Kidney epithelial cell (primary cell): ENCODE data around the gene ACACA. TPM values are rescaled to one million over a fixed set of nuclear protein-coding genes. Genes with fewer than 3 reads are reported as not detected.
A peak's percentile ranks its signal among the peaks of the same experiment; 100 is the strongest.

Source experiments
- DNase-seq: peaks from one replicate; pipeline ENCODE4 v3.0.0-alpha.2; 2010; ENCODE audit warnings: low read depth
- H3K27me3 ChIP-seq: 2 replicates; pipeline ENCODE4 v1.6.0; 2011; ENCODE audit warnings: low read length; ENCODE audit not compliant: control insufficient read depth, insufficient read depth
- H3K36me3 ChIP-seq: 2 replicates; pipeline ENCODE4 v1.5.1; 2011; ENCODE audit warnings: low read length; ENCODE audit not compliant: control insufficient read depth, insufficient read depth
- H3K4me3 ChIP-seq: 2 replicates; pipeline ENCODE4 v1.5.1; 2011; ENCODE audit warnings: low read depth, mild to moderate bottlenecking, control low read depth, low read length
- total RNA-seq: library from RNA; depleted of rRNA; stranded (reverse); fragments of >200 nt; gene quantifications from 2 replicates; pipeline ENCODE4 v1.2.3, GENCODE V29; 2015
- TF ChIP-seq, protein P1 (sequence below): IDR thresholded peaks from 2 replicates; pipeline ENCODE4 v1.5.1; 2011; ENCODE audit warnings: mild to moderate bottlenecking, moderate library complexity, low read length, control low read depth, inconsistent platforms; ENCODE audit not compliant: insufficient read depth, poor library complexity, severe bottlenecking

ACACA gene
- total RNA-seq, 1 donor from 2014 or later, result 54.2 TPM

DNA sequence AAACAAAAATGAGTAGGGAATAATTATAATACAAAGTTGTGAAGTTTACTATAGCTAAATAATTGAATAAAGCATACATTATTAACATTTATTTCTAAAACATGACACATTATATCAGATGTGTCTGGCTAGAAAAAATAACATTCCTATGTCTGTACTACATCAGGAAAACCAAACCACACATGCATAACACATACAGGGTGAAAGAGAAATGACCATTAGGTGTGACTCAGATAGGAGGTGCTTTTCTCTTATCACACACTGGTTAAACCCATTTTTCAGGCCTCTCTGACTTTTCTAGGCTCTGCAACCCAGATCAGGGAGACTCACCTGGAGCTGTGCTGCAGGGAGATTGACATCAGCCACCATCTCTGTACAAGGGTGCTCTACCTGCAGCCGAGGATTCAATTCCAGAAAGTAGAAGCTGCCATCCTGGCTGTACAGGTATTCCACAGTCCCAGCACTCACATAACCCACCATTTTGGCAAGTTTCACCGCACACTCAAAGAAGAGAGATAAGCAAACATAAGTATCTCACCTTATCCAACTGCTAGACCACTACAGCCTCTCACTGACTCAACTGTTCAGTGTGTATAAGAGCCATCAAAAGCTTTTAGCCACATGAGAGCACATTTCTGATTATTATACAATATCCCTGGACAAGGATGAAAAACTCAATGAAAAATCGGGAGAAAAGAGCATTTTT, 147.5 kb downstream of the ACACA start:
- Histone ChIP-seq H3K36me3 (no peaks in the 10 kb centered on the region), H3K27me3 (no peaks in the 10 kb centered on the region), H3K4me3 (no peak overlapping the region)
- TF ChIP-seq, protein P1, sequence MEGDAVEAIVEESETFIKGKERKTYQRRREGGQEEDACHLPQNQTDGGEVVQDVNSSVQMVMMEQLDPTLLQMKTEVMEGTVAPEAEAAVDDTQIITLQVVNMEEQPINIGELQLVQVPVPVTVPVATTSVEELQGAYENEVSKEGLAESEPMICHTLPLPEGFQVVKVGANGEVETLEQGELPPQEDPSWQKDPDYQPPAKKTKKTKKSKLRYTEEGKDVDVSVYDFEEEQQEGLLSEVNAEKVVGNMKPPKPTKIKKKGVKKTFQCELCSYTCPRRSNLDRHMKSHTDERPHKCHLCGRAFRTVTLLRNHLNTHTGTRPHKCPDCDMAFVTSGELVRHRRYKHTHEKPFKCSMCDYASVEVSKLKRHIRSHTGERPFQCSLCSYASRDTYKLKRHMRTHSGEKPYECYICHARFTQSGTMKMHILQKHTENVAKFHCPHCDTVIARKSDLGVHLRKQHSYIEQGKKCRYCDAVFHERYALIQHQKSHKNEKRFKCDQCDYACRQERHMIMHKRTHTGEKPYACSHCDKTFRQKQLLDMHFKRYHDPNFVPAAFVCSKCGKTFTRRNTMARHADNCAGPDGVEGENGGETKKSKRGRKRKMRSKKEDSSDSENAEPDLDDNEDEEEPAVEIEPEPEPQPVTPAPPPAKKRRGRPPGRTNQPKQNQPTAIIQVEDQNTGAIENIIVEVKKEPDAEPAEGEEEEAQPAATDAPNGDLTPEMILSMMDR, result no peak
- DNase-seq, result peak; percentile 44

DNA sequence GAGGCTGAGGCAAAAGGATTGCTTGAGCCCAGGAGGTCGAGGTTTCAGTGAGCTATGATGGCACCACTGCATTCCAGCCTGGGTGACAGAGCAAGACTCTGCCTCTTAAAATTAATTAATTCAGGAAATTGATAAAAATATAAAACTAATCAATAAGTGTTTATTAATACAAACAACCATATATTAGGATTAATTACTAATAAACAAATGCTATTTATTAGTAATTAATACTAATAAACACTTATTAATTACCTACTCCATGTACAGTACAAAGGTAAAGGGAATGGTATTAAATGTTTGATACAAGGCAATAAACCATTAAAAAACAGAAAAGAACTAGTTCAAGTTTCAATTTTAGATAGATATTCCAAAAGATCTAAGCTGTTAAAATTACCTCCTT, 150.0 kb downstream of the ACACA start:
- H3K27me3 ChIP-seq, result no peaks in the 10 kb centered on the region
- H3K4me3 ChIP-seq, result no peak overlapping the region
- TF ChIP-seq, protein P1, result no peak
- no peak for DNase-seq
- H3K36me3 ChIP-seq, result no peaks in the 10 kb centered on the region

DNA sequence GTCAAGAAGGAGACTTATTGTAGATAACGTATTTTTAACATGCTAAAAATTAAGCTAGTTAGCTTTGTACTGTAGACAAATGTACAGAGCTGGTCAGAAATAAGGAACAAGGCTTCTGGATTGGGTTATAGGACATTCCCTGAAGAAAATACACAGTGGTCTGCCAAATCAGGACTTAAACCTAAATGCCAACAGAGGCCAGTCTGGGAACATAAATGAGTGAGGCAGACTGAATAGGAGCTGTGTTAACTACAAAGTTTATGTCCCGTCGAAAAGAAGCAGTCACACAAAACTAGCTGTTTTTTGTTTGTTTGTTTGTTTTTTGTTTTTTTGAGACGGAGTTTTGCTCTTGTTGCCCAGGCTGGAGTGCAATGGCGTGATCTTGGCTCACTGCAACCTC, 151.2 kb downstream of the ACACA start:
- Histone ChIP-seq H3K36me3 (no peaks in the 10 kb centered on the region), H3K27me3 (no peaks in the 10 kb centered on the region), H3K4me3 (no peak overlapping the region)
- TF ChIP-seq, protein P1, result no peak
- no peak for DNase-seq

DNA sequence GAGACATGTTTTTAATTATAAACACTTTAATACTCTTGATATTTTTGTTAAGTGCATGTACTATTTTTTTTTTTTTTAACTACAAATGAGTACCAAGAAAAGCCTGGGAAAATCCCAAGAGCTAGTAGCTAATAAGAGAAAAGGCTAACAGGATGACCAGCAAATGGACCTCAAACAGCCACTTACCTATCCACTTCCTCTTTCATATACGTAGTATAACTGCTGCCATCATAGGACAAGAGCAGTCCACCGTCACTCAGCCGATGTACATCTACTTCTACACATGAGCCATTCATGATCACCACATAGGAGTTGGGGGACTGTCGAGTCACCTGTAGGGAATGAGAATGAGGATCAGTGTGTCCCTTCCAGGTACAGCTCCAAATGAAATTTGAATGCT, 158.8 kb downstream of the ACACA start:
- DNase-seq, result no peak
- Histone ChIP-seq H3K36me3 (no peaks in the 10 kb centered on the region), H3K4me3 (no peak overlapping the region), H3K27me3 (no peaks in the 10 kb centered on the region)
- TF ChIP-seq, protein P1, result no peak

DNA sequence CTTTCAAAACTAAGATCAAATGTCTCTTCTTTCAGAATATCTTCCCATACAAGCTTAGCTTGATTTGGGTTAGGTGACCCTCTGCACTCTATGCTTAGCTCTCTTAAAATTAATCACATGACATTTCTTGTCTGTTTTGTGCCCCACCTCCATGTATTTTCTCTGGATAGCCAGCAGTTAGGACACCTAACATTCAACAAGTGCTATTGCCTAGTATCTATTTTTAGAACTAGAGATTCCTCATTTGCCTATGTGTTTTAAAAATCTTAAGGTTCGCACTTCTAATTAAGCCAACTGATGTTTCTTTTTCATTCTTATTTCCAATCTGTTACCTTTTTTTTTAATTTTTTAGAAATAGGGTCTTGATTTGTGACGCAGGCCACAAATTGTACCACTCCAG, 160.6 kb downstream of the ACACA start:
- Histone ChIP-seq H3K4me3 (no peak overlapping the region), H3K27me3 (no peaks in the 10 kb centered on the region), H3K36me3 (no peaks in the 10 kb centered on the region)
- TF ChIP-seq, protein P1, result no peak
- DNase-seq, result no peak

DNA sequence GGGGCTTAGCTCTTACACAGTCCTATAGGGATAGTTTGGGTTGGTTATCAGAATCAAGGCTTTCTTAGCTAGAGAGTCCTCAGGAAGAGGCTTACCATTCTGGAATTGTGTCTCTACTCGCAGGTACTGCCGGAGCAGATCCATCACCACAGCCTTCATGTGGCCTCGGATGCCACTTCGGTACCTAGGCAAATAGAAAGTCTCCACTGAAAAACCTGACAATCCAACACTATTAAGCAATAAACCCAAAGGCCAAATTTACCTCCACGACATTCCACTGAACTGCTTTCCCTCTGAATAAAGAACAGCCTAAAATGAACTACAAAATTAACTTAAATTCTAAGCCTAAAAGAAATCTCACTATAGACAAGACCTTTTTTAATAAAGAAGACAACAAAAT, 166.3 kb downstream of the ACACA start:
- TF ChIP-seq, protein P1, result no peak
- Histone ChIP-seq H3K4me3 (no peak overlapping the region), H3K27me3 (no peaks in the 10 kb centered on the region), H3K36me3 (no peaks in the 10 kb centered on the region)
- DNase-seq, result no peak
